IMR-90 (cell line): ENCODE measurements around the gene BLVRB. TPM values are rescaled to one million over a fixed set of nuclear protein-coding genes. Genes with fewer than 3 reads are reported as not detected.

Source experiments
- ATAC-seq: fragments of 200-7000 bp; cut with Tn5 transposase; 2 replicates; pipeline ENCODE4 v1.9.1; 2020; ENCODE audit warnings: low read depth, mild to moderate bottlenecking, moderate library complexity
- BruUV-seq: library from RNA; stranded (reverse); fragments of 400-500 nt; replicated peaks from 2 replicates; lab custom pipeline; 2021; lab: Mats Ljungman, UMichigan
- CTCF ChIA-PET: fragments of 300-600 bp; formaldehyde crosslinking; extraction: SDS; loops from one replicate; lab custom pipeline; 2021; ENCODE audit warnings: antibody characterized with exemption; lab: Yijun Ruan, JAX
- POLR2A ChIA-PET: fragments of 300-600 bp; sonication (Branson Sonifier 250); formaldehyde crosslinking; loops from one replicate; lab custom pipeline; 2022; ENCODE audit warnings: antibody characterized with exemption; ENCODE audit not compliant: unreplicated experiment; lab: Charles Lee
- DNase-seq: peaks from one replicate; pipeline ENCODE4 v3.0.0; 2013
- H2AFZ ChIP-seq: replicated peaks from 2 replicates; pipeline ENCODE3; 2013; ENCODE audit warnings: low read length, mild to moderate bottlenecking; ENCODE audit not compliant: poor library complexity
- H2AK5ac ChIP-seq: 2 replicates; pipeline ENCODE4 v1.6.1; 2013; ENCODE audit warnings: low read depth, low read length, inconsistent platforms
- H2AK9ac ChIP-seq: replicated peaks from 2 replicates; pipeline ENCODE3; 2013; ENCODE audit warnings: mild to moderate bottlenecking, low read depth, low read length, moderate library complexity; ENCODE audit not compliant: poor library complexity
- H2BK120ac ChIP-seq: 2 replicates; pipeline ENCODE4 v1.6.1; 2013; ENCODE audit warnings: low read depth, low read length, inconsistent platforms
- H2BK15ac ChIP-seq: 3 replicates; pipeline ENCODE4 v1.6.1; 2013; ENCODE audit warnings: low read depth, low read length, inconsistent platforms
- H2BK20ac ChIP-seq: 2 replicates; pipeline ENCODE4 v1.6.1; 2013; ENCODE audit warnings: low read depth, mild to moderate bottlenecking, inconsistent platforms, low read length, moderate library complexity
- H2BK5ac ChIP-seq: 2 replicates; pipeline ENCODE4 v1.6.1; 2013; ENCODE audit warnings: mild to moderate bottlenecking, low read depth, low read length, inconsistent platforms; ENCODE audit not compliant: poor library complexity, severe bottlenecking
- H3K14ac ChIP-seq: replicated peaks from 2 replicates; pipeline ENCODE4 v1.6.1; 2013; ENCODE audit warnings: low read depth, low read length, inconsistent platforms
- H3K18ac ChIP-seq: 2 replicates; pipeline ENCODE4 v1.6.1; 2013; ENCODE audit warnings: low read depth, low read length, control low read depth
- H3K23ac ChIP-seq: 2 replicates; pipeline ENCODE4 v1.6.1; 2013; ENCODE audit warnings: low read depth, low read length, inconsistent platforms
- H3K27ac ChIP-seq: 2 replicates; pipeline ENCODE4 v1.5.1; 2013; ENCODE audit warnings: mild to moderate bottlenecking, control low read depth, low read length; ENCODE audit not compliant: insufficient read depth
- H3K27me3 ChIP-seq: 2 replicates; pipeline ENCODE4 v1.6.1; 2013; ENCODE audit warnings: low read length; ENCODE audit not compliant: control insufficient read depth, insufficient read depth
- H3K36me3 ChIP-seq: 2 replicates; pipeline ENCODE4 v1.6.1; 2013; ENCODE audit warnings: low read length, mixed read lengths; ENCODE audit not compliant: control insufficient read depth, insufficient read depth
- H3K4ac ChIP-seq: 2 replicates; pipeline ENCODE4 v1.6.1; 2013; ENCODE audit warnings: low read depth, low read length, inconsistent platforms
- H3K4me1 ChIP-seq: 2 replicates; pipeline ENCODE4 v1.6.1; 2013; ENCODE audit warnings: low read length, mixed read lengths; ENCODE audit not compliant: control insufficient read depth, insufficient read depth
- H3K4me2 ChIP-seq: 2 replicates; pipeline ENCODE4 v1.6.1; 2013; ENCODE audit warnings: low read depth, mild to moderate bottlenecking, control low read depth, low read length, moderate library complexity
- H3K4me3 ChIP-seq: 2 replicates; pipeline ENCODE4 v1.5.1; 2013; ENCODE audit warnings: low read depth, mild to moderate bottlenecking, control low read depth, low read length, moderate library complexity; ENCODE audit not compliant: insufficient read depth
- H3K56ac ChIP-seq: 2 replicates; pipeline ENCODE4 v1.6.1; 2013; ENCODE audit warnings: low read length, inconsistent platforms; ENCODE audit not compliant: insufficient read depth; ENCODE audit errors: extremely low read depth
- H3K79me1 ChIP-seq, 2 experiments: 2 replicates each; pipeline ENCODE4 v1.6.1; 2013; ENCODE audit warnings: low read length in 2 of 2, inconsistent platforms in 1 of 2, low read depth in 1 of 2
- H3K9ac ChIP-seq: 2 replicates; pipeline ENCODE4 v1.6.1; 2013; ENCODE audit warnings: low read depth, low read length, control low read depth
- H3K9me1 ChIP-seq: 2 replicates; pipeline ENCODE4 v1.6.1; 2013; ENCODE audit warnings: low read length, inconsistent platforms; ENCODE audit not compliant: insufficient read depth
- H3K9me3 ChIP-seq: 2 replicates; pipeline ENCODE4 v1.6.1; 2013; ENCODE audit warnings: low read length; ENCODE audit not compliant: control insufficient read depth, insufficient read depth
- H4K20me1 ChIP-seq: 2 replicates; pipeline ENCODE4 v1.6.1; 2013; ENCODE audit warnings: low read length, inconsistent platforms; ENCODE audit not compliant: insufficient read depth
- H4K5ac ChIP-seq: 2 replicates; pipeline ENCODE4 v1.6.1; 2013; ENCODE audit warnings: mild to moderate bottlenecking, low read depth, low read length, control low read depth
- H4K8ac ChIP-seq, 2 experiments: 2 replicates each; pipeline ENCODE4 v1.6.1; 2013; ENCODE audit warnings: low read depth in 2 of 2, low read length in 2 of 2, control low read depth in 1 of 2, inconsistent platforms in 1 of 2
- H4K91ac ChIP-seq: 2 replicates; pipeline ENCODE4 v1.6.1; 2013; ENCODE audit warnings: low read depth, low read length, inconsistent platforms; ENCODE audit not compliant: insufficient read depth
- BHLHE40 ChIP-seq: fragments of 150-350 bp; IDR thresholded peaks from 2 replicates; pipeline ENCODE4 v1.6.1; 2016; ENCODE audit warnings: mild to moderate bottlenecking, low read depth, low read length
- CEBPB ChIP-seq: IDR thresholded peaks from 2 replicates; pipeline ENCODE4 v1.6.1; 2012; ENCODE audit warnings: low read depth, low read length, improper control_type of control experiment
- CHD1 ChIP-seq: IDR thresholded peaks from 2 replicates; pipeline ENCODE4 v1.6.1; 2012; ENCODE audit warnings: low read depth, low read length, improper control_type of control experiment
- FOS ChIP-seq: fragments of 150-350 bp; IDR thresholded peaks from 2 replicates; pipeline ENCODE4 v1.6.1; 2016; ENCODE audit warnings: low read depth, low read length
- MAFK ChIP-seq: IDR thresholded peaks from 2 replicates; pipeline ENCODE4 v1.6.1; 2012; ENCODE audit warnings: low read depth, low read length, improper control_type of control experiment
- MAZ ChIP-seq: IDR thresholded peaks from 2 replicates; pipeline ENCODE4 v1.6.1; 2012; ENCODE audit warnings: low read depth, mild to moderate bottlenecking, low read length, improper control_type of control experiment, moderate library complexity, borderline replicate concordance
- MXI1 ChIP-seq: IDR thresholded peaks from 2 replicates; pipeline ENCODE4 v1.6.1; 2012; ENCODE audit warnings: low read depth, mild to moderate bottlenecking, low read length, moderate library complexity, borderline replicate concordance
- NFE2L2 ChIP-seq: fragments of 150-350 bp; IDR thresholded peaks from 2 replicates; pipeline ENCODE4 v1.6.1; 2016; ENCODE audit warnings: low read depth, mild to moderate bottlenecking, low read length
- POLR2A ChIP-seq: IDR thresholded peaks from 2 replicates; pipeline ENCODE4 v1.6.1; 2012; ENCODE audit warnings: mild to moderate bottlenecking, low read depth, low read length
- RAD21 ChIP-seq: IDR thresholded peaks from 2 replicates; pipeline ENCODE4 v1.6.1; 2012; ENCODE audit warnings: low read length, improper control_type of control experiment
- RCOR1 ChIP-seq: IDR thresholded peaks from 2 replicates; pipeline ENCODE4 v1.6.1; 2012; ENCODE audit warnings: mild to moderate bottlenecking, low read length, improper control_type of control experiment; ENCODE audit not compliant: insufficient replicate concordance
- RFX5 ChIP-seq: IDR thresholded peaks from 2 replicates; pipeline ENCODE4 v1.8.0; 2012; ENCODE audit warnings: low read depth, mild to moderate bottlenecking, low read length, moderate library complexity
- SMC3 ChIP-seq: fragments of 150-350 bp; IDR thresholded peaks from 2 replicates; pipeline ENCODE4 v1.6.1; 2016; ENCODE audit warnings: low read depth, mild to moderate bottlenecking, antibody characterized with exemption, low read length, moderate library complexity
- WGBS, 2 experiments: methylation state at CpG; one replicate each; pipeline versions ENCODE4 v1.1.5 to v1.1.7; 2013; ENCODE audit warnings: missing lambda C conversion rate in 2 of 2; ENCODE audit not compliant: insufficient read length in 1 of 2; ENCODE audit errors: extremely low coverage in 2 of 2; 5-methylcytosine and 5-hydroxymethylcytosine counted together
- dilution Hi-C: fragments of 300-500 bp; cut with HindIII; formaldehyde crosslinking; loops from one replicate; pipeline ENCODE4 v1.14.3; 2018; ENCODE audit warnings: low sequenced_read_pairs; ENCODE audit not compliant: unreplicated experiment
- in situ Hi-C: fragments of 300-500 bp; cut with MboI; formaldehyde crosslinking; loops from 3 replicates; pipeline ENCODE4 v1.14.3; 2019; ENCODE audit warnings: low sequenced_read_pairs, inconsistent platforms, mixed read lengths
- intact Hi-C: fragments of 100-400 bp; cut with micrococcal nuclease; formaldehyde crosslinking; loops from 2 replicates; pipeline ENCODE4 v1.10.0; 2022
- polyA plus RNA-seq, 3 experiments: library from polyadenylated mRNA; depleted of rRNA; stranded (reverse); fragments of >200 nt; gene quantifications; 2 replicates each; pipeline ENCODE4 v1.2.3, GENCODE V29; 2012; ENCODE audit warnings: low replicate concordance in 1 of 3
- total RNA-seq: library from RNA; depleted of rRNA; stranded (reverse); fragments of >200 nt; gene quantifications from 2 replicates; pipeline ENCODE4 v1.2.3, GENCODE V29; 2012
- TF ChIP-seq, protein P1 (sequence below): conservative IDR thresholded peaks from 2 replicates; pipeline ENCODE4 v1.5.1; 2012; ENCODE audit warnings: mild to moderate bottlenecking, low read depth, low read length, improper control_type of control experiment
- TF ChIP-seq, protein P2 (sequence below): fragments of 150-350 bp; IDR thresholded peaks from 2 replicates; pipeline ENCODE4 v1.6.1; 2017; ENCODE audit warnings: mild to moderate bottlenecking, antibody characterized with exemption, low read length, low read depth
- TF ChIP-seq, protein P3 (sequence below): fragments of 150-350 bp; IDR thresholded peaks from 2 replicates; pipeline ENCODE4 v1.6.1; 2016; ENCODE audit warnings: low read depth, mild to moderate bottlenecking, low read length, moderate library complexity, borderline replicate concordance

Gene BLVRB
- total and polyA plus RNA-seq, 2 of the 4 experiments (the other 2 are of a cell fraction), result 65.2 to 102 TPM

DNA sequence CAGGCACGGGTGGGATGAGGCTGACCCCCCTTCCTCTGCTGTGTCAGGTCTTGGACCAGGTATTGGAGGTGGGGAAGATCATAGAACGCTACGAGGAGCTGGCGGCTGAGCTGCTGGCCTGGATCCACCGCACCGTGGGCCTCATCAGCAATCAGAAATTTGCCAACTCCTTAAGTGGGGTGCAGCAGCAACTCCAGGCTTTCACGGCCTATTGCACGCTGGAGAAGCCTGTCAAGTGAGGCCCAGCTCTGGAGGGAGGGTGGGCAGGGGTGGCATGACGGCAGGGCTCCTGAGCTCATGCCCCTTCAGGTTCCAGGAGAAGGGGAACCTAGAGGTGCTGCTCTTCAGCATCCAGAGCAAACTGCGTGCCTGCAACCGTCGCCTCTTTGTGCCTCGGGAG lies 36.5 kb upstream of the BLVRB start:
- CTCF ChIA-PET, result no interaction called here
- no peak overlapping the region for H3K4me3 ChIP-seq
- no peak overlapping the region for H3K4ac ChIP-seq
- H2AK9ac ChIP-seq, result no peak overlapping the region
- H4K20me1 ChIP-seq, result no peaks in the 10 kb centered on the region
- H3K23ac ChIP-seq, result no peak overlapping the region
- H3K27me3 ChIP-seq, result peaks cover 25% of the 10 kb centered on the region
- in situ Hi-C loops, result loop anchor here (25.0 kb wide), 2 partner anchors 190 to 365 kb away; no protein-coding TSS in a partner anchor
- H3K18ac ChIP-seq, result no peak overlapping the region
- TF ChIP-seq, protein P1, sequence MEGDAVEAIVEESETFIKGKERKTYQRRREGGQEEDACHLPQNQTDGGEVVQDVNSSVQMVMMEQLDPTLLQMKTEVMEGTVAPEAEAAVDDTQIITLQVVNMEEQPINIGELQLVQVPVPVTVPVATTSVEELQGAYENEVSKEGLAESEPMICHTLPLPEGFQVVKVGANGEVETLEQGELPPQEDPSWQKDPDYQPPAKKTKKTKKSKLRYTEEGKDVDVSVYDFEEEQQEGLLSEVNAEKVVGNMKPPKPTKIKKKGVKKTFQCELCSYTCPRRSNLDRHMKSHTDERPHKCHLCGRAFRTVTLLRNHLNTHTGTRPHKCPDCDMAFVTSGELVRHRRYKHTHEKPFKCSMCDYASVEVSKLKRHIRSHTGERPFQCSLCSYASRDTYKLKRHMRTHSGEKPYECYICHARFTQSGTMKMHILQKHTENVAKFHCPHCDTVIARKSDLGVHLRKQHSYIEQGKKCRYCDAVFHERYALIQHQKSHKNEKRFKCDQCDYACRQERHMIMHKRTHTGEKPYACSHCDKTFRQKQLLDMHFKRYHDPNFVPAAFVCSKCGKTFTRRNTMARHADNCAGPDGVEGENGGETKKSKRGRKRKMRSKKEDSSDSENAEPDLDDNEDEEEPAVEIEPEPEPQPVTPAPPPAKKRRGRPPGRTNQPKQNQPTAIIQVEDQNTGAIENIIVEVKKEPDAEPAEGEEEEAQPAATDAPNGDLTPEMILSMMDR, result no peak
- TF ChIP-seq MAZ (no peak), RFX5 (no peak), RAD21 (no peak), MAFK (no peak), POLR2A (no peak), MXI1 (no peak), BHLHE40 (no peak), FOS (no peak), CEBPB (no peak), SMC3 (no peak), NFE2L2 (no peak), RCOR1 (no peak), CHD1 (no peak)
- TF ChIP-seq, protein P2, sequence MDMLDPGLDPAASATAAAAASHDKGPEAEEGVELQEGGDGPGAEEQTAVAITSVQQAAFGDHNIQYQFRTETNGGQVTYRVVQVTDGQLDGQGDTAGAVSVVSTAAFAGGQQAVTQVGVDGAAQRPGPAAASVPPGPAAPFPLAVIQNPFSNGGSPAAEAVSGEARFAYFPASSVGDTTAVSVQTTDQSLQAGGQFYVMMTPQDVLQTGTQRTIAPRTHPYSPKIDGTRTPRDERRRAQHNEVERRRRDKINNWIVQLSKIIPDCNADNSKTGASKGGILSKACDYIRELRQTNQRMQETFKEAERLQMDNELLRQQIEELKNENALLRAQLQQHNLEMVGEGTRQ, result no peak
- TF ChIP-seq, protein P3, sequence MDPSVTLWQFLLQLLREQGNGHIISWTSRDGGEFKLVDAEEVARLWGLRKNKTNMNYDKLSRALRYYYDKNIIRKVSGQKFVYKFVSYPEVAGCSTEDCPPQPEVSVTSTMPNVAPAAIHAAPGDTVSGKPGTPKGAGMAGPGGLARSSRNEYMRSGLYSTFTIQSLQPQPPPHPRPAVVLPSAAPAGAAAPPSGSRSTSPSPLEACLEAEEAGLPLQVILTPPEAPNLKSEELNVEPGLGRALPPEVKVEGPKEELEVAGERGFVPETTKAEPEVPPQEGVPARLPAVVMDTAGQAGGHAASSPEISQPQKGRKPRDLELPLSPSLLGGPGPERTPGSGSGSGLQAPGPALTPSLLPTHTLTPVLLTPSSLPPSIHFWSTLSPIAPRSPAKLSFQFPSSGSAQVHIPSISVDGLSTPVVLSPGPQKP, result no peak
- no peak overlapping the region for H2BK15ac ChIP-seq
- H2BK120ac ChIP-seq, result no peak overlapping the region
- H3K4me1 ChIP-seq, result no peaks in the 10 kb centered on the region
- dilution Hi-C loops, result no loop called here
- H3K56ac ChIP-seq, result no peak overlapping the region
- no peak for DNase-seq
- WGBS, 2 experiments, result no CpG with 5 or more reads among the region's 13 CpGs
- POLR2A ChIA-PET, result no interaction called here
- BruUV-seq, result no TSS peak
- H4K5ac ChIP-seq, result no peak overlapping the region
- no peaks in the 10 kb centered on the region for H3K9me1 ChIP-seq
- H2BK5ac ChIP-seq, result no peak overlapping the region
- H2BK20ac ChIP-seq, result no peak overlapping the region
- intact Hi-C loops, result no loop called here
- no peak overlapping the region for H3K9ac ChIP-seq
- H4K91ac ChIP-seq, result no peak overlapping the region
- H3K27ac ChIP-seq, result no peak overlapping the region
- no peaks in the 10 kb centered on the region for H3K9me3 ChIP-seq
- no peak overlapping the region for H2AK5ac ChIP-seq
- H3K14ac ChIP-seq, result no peak overlapping the region
- no peaks in the 10 kb centered on the region for H3K36me3 ChIP-seq
- no peak for ATAC-seq
- H3K79me1 ChIP-seq, result no peaks in the 10 kb centered on the region
- no peak overlapping the region for H4K8ac ChIP-seq
- no peak overlapping the region for H2AFZ ChIP-seq
- no peak overlapping the region for H3K4me2 ChIP-seq
